HG03439 (cell line): ENCODE results near the gene CCNQ.

Source experiments
- ATAC-seq: cut with Tn5 transposase; IDR thresholded peaks from one replicate; pipeline ENCODE4 v1.9.1; 2021; ENCODE audit warnings: mild to moderate bottlenecking, moderate library complexity; ENCODE audit not compliant: unreplicated experiment

Gene CCNQ

GRCh38 chrX:153598541-153599191 is at the start of gene CCNQ:
Gene CCNQ, minus strand, starts transcription at chrX:153599139. Its CDS starts 66 bp downstream, at chrX:153599073.
- ATAC-seq, result peak; percentile 53

- ATAC-seq, result no peak
These were observed 48.8 kb upstream of the CCNQ start for GRCh38 chrX:153647461-153648357.

- no peak for ATAC-seq
These were observed 47.9 kb upstream of the CCNQ start, which contains the start of gene DUSP9 for GRCh38 chrX:153646620-153647373. Gene DUSP9, plus strand, starts transcription at chrX:153647203. Its CDS starts 751 bp downstream, at chrX:153647954.

GRCh38 chrX:153645921-153646488 is 47.1 kb upstream of the CCNQ start:
- no peak for ATAC-seq

GRCh38 chrX:153645151-153645550 is 46.2 kb upstream of the CCNQ start:
- ATAC-seq, result no peak

GRCh38 chrX:153644356-153645125 is 45.6 kb upstream of the CCNQ start:
- ATAC-seq, result no peak

- ATAC-seq, result no peak
These were observed 44.8 kb upstream of the CCNQ start for GRCh38 chrX:153643431-153644351.

- ATAC-seq, result no peak
These were observed 43.9 kb upstream of the CCNQ start for GRCh38 chrX:153642655-153643430.

GRCh38 chrX:153642051-153642654 is 43.2 kb upstream of the CCNQ start:
- ATAC-seq, result no peak

- no peak for ATAC-seq
These were observed 42.7 kb upstream of the CCNQ start for GRCh38 chrX:153641627-153642026.

- no peak for ATAC-seq
These were observed 42.0 kb upstream of the CCNQ start for GRCh38 chrX:153640736-153641575.

GRCh38 chrX:153640045-153640686 is 41.2 kb upstream of the CCNQ start:
- no peak for ATAC-seq

- no peak for ATAC-seq
These were observed 40.5 kb upstream of the CCNQ start for GRCh38 chrX:153639177-153640044.

GRCh38 chrX:153638436-153639176 is 39.7 kb upstream of the CCNQ start:
- no peak for ATAC-seq

GRCh38 chrX:153638041-153638371 is 39.1 kb upstream of the CCNQ start:
- ATAC-seq, result no peak
